OCI-M2 (cell line): ENCODE measurements around the gene PELI2.

Experiments used
- DNase-seq: peaks from one replicate; lab custom pipeline; 2025; ENCODE audit not compliant: unreplicated experiment; lab: John Stamatoyannopoulos, UW

The PELI2 gene

GRCh38 chr14:56199982-56200577 lies 81.9 kb downstream of the PELI2 start:
- DNase-seq = no peak

DNA sequence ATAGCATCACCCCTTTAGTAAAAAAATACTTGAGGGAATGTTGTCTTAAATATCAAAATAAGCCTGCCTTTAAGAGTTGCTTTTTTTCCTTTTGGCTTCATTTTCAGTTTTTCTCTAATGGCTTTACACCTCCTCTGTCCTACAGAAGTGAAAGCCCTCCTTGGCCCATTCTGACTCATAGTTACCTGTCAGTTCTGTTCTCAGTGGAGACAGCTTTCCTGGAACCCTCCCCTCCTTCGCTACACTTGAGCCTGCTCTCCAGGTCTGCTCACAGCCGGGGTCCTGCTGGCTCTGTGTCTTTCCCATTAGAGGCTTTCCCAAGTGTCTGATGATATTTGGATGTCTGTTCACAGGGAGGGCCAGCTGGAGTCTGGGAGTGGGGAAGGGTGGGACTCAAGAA lies 84.0 kb downstream of the PELI2 start:
- DNase-seq = no peak

DNA sequence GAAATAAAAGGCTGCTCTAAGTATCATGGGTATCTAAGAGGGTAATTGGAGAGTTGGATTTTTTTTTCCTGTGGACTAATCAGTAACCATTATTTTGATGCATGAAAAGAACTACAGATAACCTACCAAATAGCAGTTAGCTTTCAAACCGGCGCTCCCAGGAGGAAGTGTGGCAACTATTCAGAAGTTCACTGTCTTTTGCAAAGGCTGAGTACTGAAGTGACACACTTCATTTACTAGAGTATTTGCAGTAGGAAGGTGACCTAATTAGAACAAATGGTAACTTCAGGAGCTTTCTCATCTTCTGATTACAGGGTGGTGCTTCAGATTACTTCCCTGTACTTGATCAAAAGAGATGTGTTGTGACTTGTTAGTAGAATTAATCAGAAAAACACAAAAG lies 87.7 kb downstream of the PELI2 start:
- DNase-seq = no peak

GRCh38 chr14:56206596-56206995 lies 88.4 kb downstream of the PELI2 start:
- no peak for DNase-seq

DNA sequence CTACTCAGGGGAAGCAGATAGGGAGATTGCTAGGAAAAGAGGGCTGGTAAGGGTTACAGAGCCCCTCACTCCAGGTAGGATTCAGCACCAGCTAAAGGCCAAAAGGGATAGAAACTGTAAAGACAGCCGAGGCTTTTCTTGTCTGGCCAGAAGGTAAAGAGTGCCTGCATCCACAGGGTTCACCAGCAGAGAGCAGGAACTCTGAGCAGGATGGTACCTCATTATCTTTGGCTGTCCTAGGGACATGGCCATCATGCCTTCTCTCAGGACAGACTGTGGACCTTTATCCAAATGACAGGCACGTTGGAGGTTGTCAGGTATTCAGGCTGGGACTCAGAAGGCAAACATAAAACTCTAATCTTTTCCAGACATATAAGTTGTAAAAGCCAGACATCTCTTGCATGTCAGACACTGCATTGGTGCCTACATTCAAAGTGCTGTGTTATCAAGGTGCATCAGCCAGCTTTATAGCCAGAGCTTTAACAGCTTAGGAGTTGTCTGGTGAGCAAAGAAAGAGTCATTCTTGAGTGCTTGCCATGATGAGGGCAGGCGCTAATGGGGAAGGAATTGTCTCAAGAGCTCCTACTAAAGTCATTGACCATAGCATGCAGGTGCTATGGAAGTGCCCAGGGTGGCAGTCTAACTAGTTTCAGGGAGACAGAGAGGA lies 89.5 kb downstream of the PELI2 start:
- DNase-seq = no peak

DNA sequence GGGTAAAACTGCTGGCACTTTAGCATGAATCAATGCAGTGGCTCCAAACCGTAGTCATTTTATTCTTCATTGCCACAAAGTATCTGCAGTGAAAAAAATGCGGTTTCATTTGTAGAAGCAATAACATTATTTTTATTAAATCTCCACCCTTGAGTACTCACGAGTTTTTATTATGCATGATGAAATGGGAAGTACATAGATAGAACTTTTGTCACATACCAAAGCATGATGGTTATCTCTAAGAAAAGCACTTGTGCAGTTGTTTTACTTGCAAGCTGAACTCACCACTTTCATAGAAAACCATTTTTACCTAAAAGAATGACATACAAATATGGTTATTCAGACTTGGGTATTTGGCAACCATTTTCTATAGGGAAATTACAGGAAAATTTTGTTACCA lies 90.3 kb downstream of the PELI2 start:
- DNase-seq = no peak

DNA sequence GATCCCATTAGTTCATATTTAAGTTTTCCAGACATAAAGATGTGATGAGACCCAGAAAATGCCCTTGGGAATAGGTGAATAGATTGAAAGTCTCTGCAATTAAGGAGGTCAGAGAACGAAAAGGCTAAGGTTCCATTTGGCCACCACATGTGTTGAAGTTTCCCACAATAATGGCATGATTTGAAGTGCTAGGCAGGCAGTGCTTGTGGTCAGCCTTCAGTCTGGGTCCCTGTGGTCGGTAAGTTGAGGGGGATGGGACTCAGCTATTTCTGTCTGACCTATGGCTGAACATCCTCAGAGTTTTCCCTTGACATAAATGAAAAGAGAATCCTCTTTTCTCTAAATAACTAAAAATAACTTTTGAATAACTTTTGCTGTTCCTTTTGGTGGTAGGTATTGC lies 92.4 kb downstream of the PELI2 start:
- no peak for DNase-seq

GRCh38 chr14:56211084-56211483 lies 92.9 kb downstream of the PELI2 start:
- DNase-seq = no peak

DNA sequence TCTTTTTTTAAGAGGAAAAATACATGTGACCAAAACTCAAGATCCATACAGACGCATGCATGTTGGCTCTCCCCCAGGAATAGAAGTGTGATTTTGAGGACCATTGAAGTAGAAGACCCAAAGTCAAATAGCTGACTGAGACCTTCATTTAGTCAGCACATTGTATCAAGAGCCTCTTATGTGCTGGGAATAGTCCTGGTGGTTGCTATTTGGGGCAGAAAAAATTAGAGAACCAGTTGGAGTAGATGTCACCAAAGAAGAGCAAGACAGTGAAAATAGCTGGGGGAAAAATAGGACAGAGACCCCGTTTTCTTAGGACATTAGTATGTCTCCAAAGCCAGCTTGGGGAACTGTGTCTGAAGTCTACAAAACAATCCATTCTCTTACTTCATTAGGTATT lies 93.6 kb downstream of the PELI2 start:
- no peak for DNase-seq

GRCh38 chr14:56212521-56212920 lies 94.3 kb downstream of the PELI2 start:
- no peak for DNase-seq

- no peak for DNase-seq
These were observed 95.1 kb downstream of the PELI2 start for GRCh38 chr14:56213306-56213705.

DNA sequence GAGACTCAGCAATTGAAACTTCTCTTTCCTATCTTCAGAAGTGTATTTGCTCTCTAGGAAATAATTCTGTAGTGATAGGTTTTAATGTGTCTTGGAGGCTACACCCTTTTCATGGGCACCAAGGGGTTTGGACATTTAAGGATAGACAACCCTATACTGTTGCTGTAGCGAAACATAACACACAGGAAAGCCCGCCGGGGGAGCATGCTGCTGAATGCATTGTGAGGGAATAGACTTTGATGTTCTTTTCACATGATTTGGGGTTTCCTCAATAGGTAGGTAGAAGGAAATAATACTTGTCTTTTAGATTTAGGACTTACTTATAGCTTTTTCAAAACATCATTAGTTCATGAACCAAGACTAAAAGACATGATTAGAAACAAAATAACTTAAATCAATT lies 97.0 kb downstream of the PELI2 start:
- DNase-seq = no peak

GRCh38 chr14:56216626-56217379 lies 98.6 kb downstream of the PELI2 start:
- DNase-seq = no peak

DNA sequence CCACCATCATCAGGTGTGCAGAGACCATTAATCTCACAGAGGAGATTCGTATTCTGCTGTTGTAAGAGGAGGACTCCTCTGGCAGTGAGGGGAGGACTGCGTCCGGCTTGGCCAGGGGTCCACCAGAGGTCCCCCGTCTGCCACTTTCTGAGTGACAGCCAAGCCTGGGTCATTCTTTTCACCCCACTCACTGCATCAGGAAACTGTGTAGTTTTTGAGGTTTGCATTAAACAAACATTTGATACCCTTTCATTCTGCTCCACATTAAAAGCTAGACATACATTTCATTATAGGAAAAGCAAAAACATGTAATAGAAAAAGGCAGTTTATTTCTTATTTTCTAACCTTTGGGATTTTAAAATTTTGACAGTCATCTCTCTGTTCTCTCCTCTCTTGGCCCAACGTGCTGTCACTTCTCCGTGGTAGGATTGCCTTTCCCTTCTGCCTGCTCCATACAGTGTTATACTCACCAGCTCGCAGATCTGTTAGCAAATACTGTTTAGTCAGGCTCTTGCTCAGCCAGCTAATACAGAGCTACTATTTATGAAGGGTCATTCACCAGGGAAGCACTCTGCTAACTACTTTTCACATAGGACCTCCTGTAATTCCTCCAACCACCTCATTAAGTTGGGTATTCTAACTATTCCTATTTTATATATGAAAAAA lies 99.3 kb downstream of the PELI2 start:
- DNase-seq = no peak

DNA sequence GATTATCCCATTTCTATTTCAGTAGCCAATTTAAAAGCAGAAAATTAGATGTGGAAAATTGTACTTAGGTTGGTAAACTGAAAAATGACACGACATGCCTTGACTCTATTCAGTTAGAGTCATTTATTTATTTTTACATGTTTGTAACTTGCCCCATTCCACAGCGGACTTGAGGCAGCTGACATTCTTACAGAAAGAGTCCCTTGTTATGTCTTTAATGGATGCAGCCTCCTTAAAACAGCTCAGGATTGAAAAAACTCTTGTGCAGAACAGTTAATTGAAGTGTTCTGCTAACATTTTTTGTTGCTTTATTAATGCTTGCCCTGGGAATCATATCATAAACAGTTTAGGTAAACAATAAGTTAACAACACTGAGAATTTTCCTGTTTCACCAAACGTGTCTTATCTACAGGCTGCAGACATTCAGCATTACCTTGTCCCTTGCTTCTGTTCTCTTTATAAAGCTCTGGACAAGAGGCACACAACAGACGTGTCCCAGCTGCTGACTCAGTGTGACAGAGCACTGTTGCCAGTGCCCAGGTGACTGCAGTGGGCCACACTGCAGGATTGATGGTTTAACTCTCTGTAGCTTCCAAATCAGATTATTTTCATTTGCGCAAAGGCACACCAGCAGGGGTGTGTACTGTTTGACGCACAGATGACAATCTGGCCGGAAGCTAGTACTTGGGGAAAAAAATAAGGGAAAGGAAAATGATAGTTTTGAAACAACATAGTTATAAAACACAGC lies 101.6 kb downstream of the PELI2 start:
- no peak for DNase-seq

DNA sequence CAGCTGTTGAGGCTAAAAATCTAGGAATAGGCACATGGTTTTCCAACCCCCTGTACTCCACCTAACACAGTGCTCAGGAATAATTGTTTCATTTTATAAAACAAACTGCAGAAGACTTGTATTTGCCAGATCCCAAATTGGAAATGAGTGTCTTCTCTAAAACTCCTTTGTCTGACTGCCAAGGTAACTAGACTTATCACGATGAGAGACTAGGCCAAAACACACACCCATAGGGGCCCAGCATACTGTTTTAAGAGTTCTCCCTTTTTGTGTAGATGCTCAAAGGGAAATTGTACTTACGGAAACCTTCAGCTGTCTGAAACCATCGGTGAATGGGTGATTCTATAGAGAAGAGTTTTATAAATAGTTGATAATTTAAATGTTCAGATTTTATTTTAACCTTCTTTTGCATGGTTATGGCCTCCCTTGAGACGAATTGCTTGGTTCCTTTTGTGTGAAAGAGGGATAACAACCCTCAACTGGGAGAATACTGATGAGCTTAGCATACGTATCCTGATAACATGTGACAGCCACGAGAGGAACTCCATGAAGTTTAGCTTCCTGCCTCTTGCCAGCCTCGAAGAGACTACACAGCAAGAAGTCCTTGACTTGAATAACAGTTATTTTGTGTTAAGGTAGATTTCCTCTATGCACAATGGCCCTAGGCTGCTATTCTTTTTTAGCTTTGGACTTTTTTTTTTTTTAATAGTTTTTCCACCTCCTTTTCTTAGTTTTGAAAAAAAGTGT lies 103.3 kb downstream of the PELI2 start:
- no peak for DNase-seq

- no peak for DNase-seq
These were observed 106.0 kb downstream of the PELI2 start for GRCh38 chr14:56224229-56224628.

- DNase-seq = no peak
These were observed 106.8 kb downstream of the PELI2 start for GRCh38 chr14:56224691-56225681.

- DNase-seq = no peak
These were observed 117.2 kb downstream of the PELI2 start for GRCh38 chr14:56235388-56235787.
